HepG2 (cell line): ENCODE data around the gene STK4. TPM values are rescaled to one million over a fixed set of nuclear protein-coding genes. Genes with fewer than 3 reads are reported as not detected.

ENCODE experiments used
- ATAC-seq: fragments of 200-7000 bp; cut with Tn5 transposase; 3 replicates; pipeline ENCODE4 v1.9.1; 2020; ENCODE audit warnings: mild to moderate bottlenecking, moderate library complexity
- BruUV-seq: library from RNA; stranded (reverse); fragments of 400-500 nt; replicated peaks from 2 replicates; lab custom pipeline; 2021; lab: Mats Ljungman, UMichigan
- CTCF ChIA-PET: fragments of 300-600 bp; formaldehyde crosslinking; extraction: SDS; loops from one replicate; lab custom pipeline; 2021; ENCODE audit warnings: low total read pairs, inconsistent platforms, low intra/inter-chr PET ratio; lab: Yijun Ruan, JAX
- POLR2A ChIA-PET: fragments of 350-600 bp; sonication (Branson Sonifier 250); formaldehyde crosslinking; loops from one replicate; lab custom pipeline; 2020; ENCODE audit warnings: antibody characterized with exemption, inconsistent platforms; lab: Yijun Ruan, JAX
- DNase-seq: peaks from one replicate; pipeline ENCODE4 v3.0.0-alpha.2; 2015; ENCODE audit warnings: low spot score
- FAIRE-seq: peaks from 3 replicates; lab custom pipeline; 2011; peaks lifted over from hg19 to GRCh38; lab: Jason Lieb, UNC
- H2AFZ ChIP-seq: one replicate; pipeline ENCODE4 v1.6.1; 2011; ENCODE audit warnings: low read length, inconsistent platforms
- H3K27ac ChIP-seq: fragments of 300-600 bp; 3 replicates; pipeline ENCODE4 v1.8.0; 2011; ENCODE audit warnings: mixed run types, mild to moderate bottlenecking, mixed read lengths, low read length, inconsistent platforms; ENCODE audit not compliant: insufficient read depth; ENCODE audit errors: extremely low read length
- H3K27me3 ChIP-seq, 2 experiments: fragments of 200-600 bp in 1 of 2; 2 replicates in 1 of 2; 3 replicates in 1 of 2; pipeline versions ENCODE4 v1.6.0 to v1.8.0; 2011; ENCODE audit warnings: low read length in 2 of 2, mild to moderate bottlenecking in 2 of 2, moderate library complexity in 2 of 2, inconsistent platforms in 1 of 2; ENCODE audit not compliant: insufficient read depth in 2 of 2, control insufficient read depth in 1 of 2
- H3K36me3 ChIP-seq, 2 experiments: fragments of 200-600 bp in 1 of 2; replicated peaks in 1 of 2; 2 replicates in 1 of 2; 3 replicates in 1 of 2; pipeline versions ENCODE4 v1.5.1 to v1.8.0; 2011; ENCODE audit warnings: low read length in 2 of 2, inconsistent platforms in 1 of 2; ENCODE audit not compliant: insufficient read depth in 2 of 2, control insufficient read depth in 1 of 2
- H3K4me1 ChIP-seq: 2 replicates; pipeline ENCODE4 v1.5.1; 2012; ENCODE audit warnings: low read length, inconsistent platforms; ENCODE audit not compliant: insufficient read depth
- H3K4me2 ChIP-seq: 2 replicates; pipeline ENCODE4 v1.6.0; 2011; ENCODE audit warnings: low read depth, low read length, inconsistent platforms
- H3K4me3 ChIP-seq, 3 experiments: fragments of 200-600 bp in 1 of 3; sonication (generic), shearing (Covaris generic) in 1 of 3; replicated peaks in 1 of 3; 2 replicates each; pipeline ENCODE4 v1.5.1; 2011 to 2016; ENCODE audit warnings: low read length in 3 of 3, inconsistent platforms in 2 of 3, low read depth in 2 of 3, mild to moderate bottlenecking in 2 of 3, control low read depth in 1 of 3, mixed read lengths in 1 of 3; ENCODE audit not compliant: insufficient read depth in 1 of 3
- H3K79me2 ChIP-seq: one replicate; pipeline ENCODE4 v1.6.1; 2011; ENCODE audit warnings: low read length, inconsistent platforms; ENCODE audit not compliant: insufficient read depth
- H3K9ac ChIP-seq: 2 replicates; pipeline ENCODE4 v1.6.0; 2011; ENCODE audit warnings: mild to moderate bottlenecking, low read depth, low read length, inconsistent platforms; ENCODE audit not compliant: insufficient read depth
- H3K9me3 ChIP-seq: 2 replicates; pipeline ENCODE4 v1.5.1; 2012; ENCODE audit warnings: mild to moderate bottlenecking, low read length
- H4K20me1 ChIP-seq: 2 replicates; pipeline ENCODE4 v1.6.0; 2011; ENCODE audit warnings: inconsistent platforms, mild to moderate bottlenecking, low read length, moderate library complexity; ENCODE audit not compliant: insufficient read depth
- AGO2 ChIP-seq: fragments of 200-400 bp; formaldehyde crosslinking; optimal IDR thresholded peaks from 2 replicates; pipeline ENCODE3; 2017; ENCODE audit warnings: mild to moderate bottlenecking, low read depth, low read length, moderate library complexity
- FOXA3 ChIP-seq: IDR thresholded peaks from 2 replicates; pipeline ENCODE4 v1.6.1; 2016; ENCODE audit warnings: missing genetic modification reagents, missing compliant biosample characterization
- GPN1 ChIP-seq: sonication (generic); formaldehyde crosslinking; IDR thresholded peaks from 2 replicates; pipeline ENCODE4 v1.5.1; 2020; ENCODE audit warnings: missing genetic modification reagents, borderline replicate concordance
- GZF1 ChIP-seq: sonication (generic); formaldehyde crosslinking; IDR thresholded peaks from 2 replicates; pipeline ENCODE4 v1.5.1; 2020; ENCODE audit warnings: mild to moderate bottlenecking, missing genetic modification reagents
- HOXA9 ChIP-seq: sonication (generic); formaldehyde crosslinking; IDR thresholded peaks from 2 replicates; pipeline ENCODE4 v1.8.1; 2022; ENCODE audit warnings: missing genetic modification reagents, mild to moderate bottlenecking, moderate library complexity, borderline replicate concordance
- MBNL3 ChIP-seq: fragments of 250-450 bp; sonication (Bioruptor Pico); conservative IDR thresholded peaks from 2 replicates; pipeline ENCODE4 v1.8.0; 2022; ENCODE audit warnings: mild to moderate bottlenecking, inconsistent platforms
- MTERF4 ChIP-seq: sonication (generic); formaldehyde crosslinking; IDR thresholded peaks from 2 replicates; pipeline ENCODE4 v1.8.0; 2023; ENCODE audit warnings: mild to moderate bottlenecking, missing genetic modification reagents
- PHF8 ChIP-seq: sonication (generic); formaldehyde crosslinking; IDR thresholded peaks from 2 replicates; pipeline ENCODE4 v1.5.0; 2020; ENCODE audit warnings: missing genetic modification reagents
- POLR2G ChIP-seq: fragments of 200-400 bp; formaldehyde crosslinking; IDR thresholded peaks from 2 replicates; pipeline ENCODE4 v1.6.1; 2018; ENCODE audit warnings: mild to moderate bottlenecking, low read depth, low read length, moderate library complexity
- RBM22 ChIP-seq: fragments of 200-400 bp; formaldehyde crosslinking; optimal IDR thresholded peaks from 2 replicates; pipeline ENCODE3; 2017; ENCODE audit warnings: mild to moderate bottlenecking, low read length, moderate library complexity
- REPIN1 ChIP-seq: sonication (generic); formaldehyde crosslinking; IDR thresholded peaks from 2 replicates; pipeline ENCODE4 v1.8.0; 2022; ENCODE audit warnings: missing genetic modification reagents, low read depth, mild to moderate bottlenecking, borderline replicate concordance
- ZBTB26 ChIP-seq: IDR thresholded peaks from 2 replicates; pipeline ENCODE4 v1.6.1; 2016; ENCODE audit warnings: missing compliant biosample characterization, missing genetic modification reagents, borderline replicate concordance
- ZBTB8A ChIP-seq: sonication (generic); formaldehyde crosslinking; IDR thresholded peaks from 2 replicates; pipeline ENCODE4 v1.4.0; 2020; ENCODE audit warnings: mild to moderate bottlenecking, low read depth, missing genetic modification reagents, borderline replicate concordance
- ZNF484 ChIP-seq: sonication (generic); formaldehyde crosslinking; IDR thresholded peaks from 2 replicates; pipeline ENCODE4 v1.5.1; 2020; ENCODE audit warnings: mild to moderate bottlenecking, low read depth, missing genetic modification reagents, borderline replicate concordance
- ZNF574 ChIP-seq: sonication (generic); formaldehyde crosslinking; IDR thresholded peaks from 2 replicates; pipeline ENCODE4 v1.4.0; 2020; ENCODE audit warnings: missing genetic modification reagents
- ZSCAN30 ChIP-seq: sonication (generic); formaldehyde crosslinking; IDR thresholded peaks from 2 replicates; pipeline ENCODE4 v1.5.0; 2020; ENCODE audit warnings: mild to moderate bottlenecking, missing genetic modification reagents
- ZSCAN5A ChIP-seq: sonication (generic); formaldehyde crosslinking; IDR thresholded peaks from 2 replicates; pipeline ENCODE4 v1.8.0; 2022; ENCODE audit warnings: mild to moderate bottlenecking, missing genetic modification reagents, borderline replicate concordance
- WGBS: methylation state at CpG from one replicate; pipeline ENCODE4 v1.1.6; 2017; ENCODE audit warnings: low lambda C conversion rate; 5-methylcytosine and 5-hydroxymethylcytosine counted together
- in situ Hi-C: cut with HindIII; loops from 2 replicates; pipeline ENCODE4 v1.10.0; 2017; ENCODE audit warnings: low pct_unique_long_range_greater_than_20kb; ENCODE audit not compliant: extremely low pct_ligation_motif_present
- intact Hi-C: fragments of 100-400 bp; cut with micrococcal nuclease; formaldehyde crosslinking; loops from one replicate; pipeline ENCODE4 v1.10.0; 2022; ENCODE audit not compliant: unreplicated experiment
- polyA plus RNA-seq, 8 experiments: library from polyadenylated mRNA; depleted of rRNA in 3 of 8; stranded (reverse) in 7 of 8; unstranded in 1 of 8; fragments of >200 nt; fragmentation: Illumina TruSeq in 4 of 8; extraction: Trizol in 4 of 8; gene quantifications; 2 replicates each; pipeline versions ENCODE4 v1.2.1 to v1.2.3, GENCODE V29; 2011 to 2016; ENCODE audit warnings: low read depth in 4 of 8, missing spikeins in 1 of 8, mixed read lengths in 1 of 8; ENCODE audit not compliant: insufficient read depth in 1 of 8
- total RNA-seq, 5 experiments: library from RNA; depleted of rRNA; stranded (reverse); fragments of >200 nt; fragmentation: Illumina TruSeq; extraction: Trizol; gene quantifications; 2 replicates each; pipeline ENCODE4 v1.2.3, GENCODE V29; 2016; ENCODE audit warnings: low read depth in 1 of 5

Gene STK4
- total and polyA plus RNA-seq, 2 of the 13 experiments (the other 11 are each of a cell fraction or from before 2014, with no cell fraction given): 25.6 to 38.3 TPM

GRCh38 chr20:44942264-44942973 is 23.9 kb upstream of the STK4 start:
- H3K4me1 ChIP-seq: peaks cover 16% of the 10 kb centered on the region
- FAIRE-seq (peak; percentile 55), ATAC-seq (peak; percentile 75), DNase-seq (peak; percentile 21)
- H3K4me2 ChIP-seq: no peak overlapping the region
- H2AFZ ChIP-seq: no peak overlapping the region
- peaks cover 53 to 92% of the 10 kb centered on the region in 2 experiments for H3K36me3 ChIP-seq
- 89% methylated on average over 4 of the region's 4 CpGs for WGBS
- POLR2A ChIA-PET: interaction anchor here (0.8 to 4.0 kb wide), 10 partner anchors 9 to 58 kb away, joined by 3 to 24 read pairs (median 5); partner anchors contain the start of genes PABPC1L and TOMM34
- H4K20me1 ChIP-seq: no peaks in the 10 kb centered on the region
- BruUV-seq: no TSS peak
- intact Hi-C loops (no loop called here), in situ Hi-C loops (no loop called here)
- H3K9me3 ChIP-seq: no peaks in the 10 kb centered on the region
- H3K9ac ChIP-seq: no peak overlapping the region
- H3K27me3 ChIP-seq: no peaks in the 10 kb centered on the region
- no peak overlapping the region for H3K27ac ChIP-seq
- H3K4me3 ChIP-seq: no peak overlapping the region
- H3K79me2 ChIP-seq: no peaks in the 10 kb centered on the region
- CTCF ChIA-PET: interaction anchor here (1.2 kb wide), 1 partner anchor 24 kb away, joined by 3 read pairs; the partner anchor contains the start of gene STK4
- TF ChIP-seq MBNL3: no peak
- TF ChIP-seq ZSCAN30: no peak
- peak; percentile 98 for TF ChIP-seq ZNF574 (CRISPR knock-in tag)
- TF ChIP-seq POLR2G: no peak; the same call in 1 of the 2 replicates
- TF ChIP-seq MTERF4 (CRISPR knock-in tag): no peak
- TF ChIP-seq RBM22: peak; percentile 63
- no peak for TF ChIP-seq GZF1 (CRISPR knock-in tag)
- TF ChIP-seq ZNF484: no peak
- no peak for TF ChIP-seq GPN1 (CRISPR knock-in tag)
- no peak for TF ChIP-seq PHF8 (CRISPR knock-in tag)
- TF ChIP-seq ZSCAN5A: 0 out of 2 replicates have a peak, but pooled peaks have one; percentile 22
- no peak for TF ChIP-seq FOXA3 (CRISPR knock-in tag)
- peak; percentile 25 for TF ChIP-seq AGO2
- no peak for TF ChIP-seq ZBTB8A (CRISPR knock-in tag)
- TF ChIP-seq ZBTB26: no peak
- TF ChIP-seq HOXA9: no peak
- TF ChIP-seq REPIN1: peak; percentile 56; the same call in 1 of the 2 replicates
